ENCODE measurements around the gene PHF1.

The PHF1 gene

DNA sequence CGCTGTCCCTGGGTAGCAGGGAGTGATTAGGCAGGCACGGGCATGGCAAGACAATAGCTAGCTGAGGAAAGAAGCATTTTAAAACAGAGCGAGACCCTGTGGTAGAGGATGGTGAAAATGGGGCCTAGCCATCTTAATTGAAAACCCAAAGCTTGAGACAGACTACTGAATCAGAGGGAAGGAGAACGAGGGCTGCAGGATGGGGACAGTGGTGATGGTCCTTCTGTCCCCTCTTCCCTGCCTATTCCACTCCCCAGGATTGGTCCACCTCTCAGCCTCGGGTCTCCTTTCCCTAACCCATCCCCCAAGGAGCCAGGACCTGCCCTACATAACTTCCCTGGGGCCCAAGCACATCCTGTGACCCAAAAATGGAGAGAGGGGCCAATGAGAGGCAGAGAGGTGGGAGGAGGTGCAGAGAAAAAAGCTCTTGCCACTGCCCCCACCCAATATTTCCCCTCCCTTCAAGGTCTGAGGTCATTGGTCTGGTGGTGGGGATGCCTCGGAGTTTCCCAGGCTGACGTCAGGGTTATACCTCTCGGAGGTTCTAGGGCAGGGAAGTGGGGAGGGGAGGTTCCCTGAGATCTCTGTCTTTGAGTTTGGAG is 8.0 kb downstream of the PHF1 start:
- no peak for DNase-seq

GRCh38 chr6:33419580-33420490 is 9.0 kb downstream of the PHF1 start, which contains the start of gene SYNGAP1:
TSS of gene SYNGAP1 (plus strand) at chr6:33420065. CDS start at chr6:33420265, 200 bp downstream.
- no peak for DNase-seq

DNA sequence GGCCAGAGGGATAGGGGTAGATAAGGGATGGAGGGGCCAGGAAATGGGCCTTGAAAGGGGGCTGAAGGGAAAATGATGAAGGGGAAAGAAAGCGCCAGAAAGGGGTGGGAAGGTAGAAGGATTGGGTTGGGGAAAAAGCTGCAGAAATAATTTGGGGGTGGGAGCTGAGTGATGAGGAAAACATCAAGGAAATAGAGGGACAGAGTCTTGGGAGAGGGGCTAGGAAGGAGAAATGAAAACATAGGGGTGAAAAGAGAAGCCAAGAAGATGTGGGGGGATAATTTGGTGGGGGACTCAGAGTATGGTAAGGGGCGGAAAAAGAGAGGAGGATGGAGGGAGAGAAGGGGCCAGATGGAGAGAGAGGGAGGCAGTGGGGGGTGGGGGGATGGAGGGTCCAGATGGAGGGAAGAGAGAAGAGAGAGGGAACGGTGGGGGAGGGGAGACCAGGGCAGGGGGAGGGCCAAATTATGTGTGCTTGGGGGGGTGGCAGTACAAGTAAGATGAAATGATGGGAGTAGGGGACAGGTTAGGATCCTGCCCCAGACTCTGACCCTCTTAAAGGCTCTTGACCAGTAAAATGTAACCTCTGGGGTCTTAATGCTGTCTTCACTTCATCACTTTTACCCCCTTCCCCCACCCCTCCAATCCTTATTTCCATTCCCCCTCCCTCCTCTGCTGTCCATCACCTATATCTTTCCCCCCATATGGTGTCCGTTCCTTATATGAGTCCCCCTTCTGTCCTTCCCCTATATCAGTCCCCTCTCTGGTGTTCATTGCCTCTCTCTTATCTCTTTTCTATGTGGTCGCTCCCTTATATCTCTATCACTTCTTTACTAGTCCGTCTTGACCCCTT is 9.9 kb downstream of the PHF1 start:
- no peak for DNase-seq

DNA sequence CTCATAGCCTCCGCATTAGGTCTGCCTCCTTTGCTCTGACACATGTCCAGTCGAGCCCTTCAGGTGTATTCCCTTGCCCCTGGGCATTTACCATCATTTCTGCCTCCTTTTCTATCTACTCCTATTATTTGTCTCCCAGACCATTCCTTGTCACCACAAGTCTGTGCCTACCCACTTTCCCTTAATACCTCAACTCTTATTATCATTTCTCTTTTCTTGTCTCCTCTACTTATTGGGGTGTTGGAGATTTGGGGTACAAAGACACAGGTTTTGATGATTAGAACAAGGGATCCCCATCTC is 10.5 kb downstream of the PHF1 start:
- DNase-seq = no peak

DNA sequence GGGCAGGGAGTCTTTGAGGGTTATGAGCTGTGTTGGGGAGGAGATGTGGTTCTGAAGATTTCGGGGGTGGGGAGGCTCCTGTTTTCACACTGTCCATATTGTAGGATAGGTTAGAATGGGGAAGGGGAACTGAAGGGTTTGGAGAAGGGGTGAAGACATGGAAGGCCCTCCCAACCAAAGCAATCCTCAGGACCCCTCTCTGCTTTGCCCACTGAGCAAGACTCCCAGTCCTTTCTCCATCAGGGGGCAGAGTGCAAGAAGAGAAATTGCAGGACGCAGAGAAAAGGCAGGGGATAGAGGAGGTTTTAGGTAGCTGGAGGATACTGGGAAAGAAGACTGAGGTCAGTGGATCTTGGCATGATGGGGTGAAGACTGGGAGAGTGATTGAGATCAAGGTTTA is 13.0 kb downstream of the PHF1 start:
- no peak for DNase-seq

GRCh38 chr6:33424855-33425667 is 14.2 kb downstream of the PHF1 start:
- DNase-seq = no peak

- no peak for DNase-seq
Observed at GRCh38 chr6:33425668-33426577, 15.1 kb downstream of the PHF1 start.

DNA sequence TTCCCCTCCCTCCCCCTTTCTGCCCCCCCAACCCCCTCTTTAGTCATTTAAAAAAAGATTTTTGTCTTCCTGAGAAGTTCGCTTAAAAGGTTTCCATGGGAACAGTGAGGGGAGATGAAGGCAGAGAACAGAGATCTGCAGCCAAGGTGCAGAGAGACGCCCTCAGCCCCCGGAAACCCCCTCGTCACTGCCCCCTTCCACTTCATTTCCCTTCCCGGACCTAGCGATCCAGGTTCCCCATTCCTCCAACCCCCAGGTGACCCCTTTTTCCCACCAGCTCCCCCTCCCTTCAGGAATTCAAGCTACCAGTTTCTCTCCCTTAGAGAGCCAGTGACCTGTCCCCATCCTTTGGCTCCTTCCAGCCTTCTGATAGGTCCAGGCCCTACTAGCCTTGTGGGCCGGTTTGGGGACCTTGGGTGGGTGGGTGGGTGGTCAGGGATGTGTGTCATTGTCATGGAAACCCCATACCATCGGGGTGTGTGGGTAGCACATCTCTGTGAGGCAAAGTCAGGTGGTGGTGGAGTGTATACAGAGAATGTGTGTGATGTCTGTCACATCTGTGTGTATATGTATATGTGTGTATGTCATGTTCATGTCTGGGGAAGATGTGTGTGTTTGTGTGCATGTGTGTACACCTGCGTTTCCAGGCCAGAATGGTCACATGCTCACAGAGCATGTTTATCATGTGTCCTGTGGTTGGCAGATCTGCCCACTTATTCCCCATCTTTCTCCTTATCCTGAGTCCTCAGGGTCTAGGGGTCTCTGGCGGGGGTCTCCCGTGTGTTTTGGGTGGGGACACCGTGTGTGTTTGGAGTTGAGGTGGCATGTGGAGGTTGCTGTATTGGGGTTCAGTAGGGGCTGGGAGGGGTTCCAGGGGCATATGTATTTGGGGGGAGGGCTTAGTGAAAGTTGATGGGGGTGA is 16.0 kb downstream of the PHF1 start:
- no peak for DNase-seq

DNA sequence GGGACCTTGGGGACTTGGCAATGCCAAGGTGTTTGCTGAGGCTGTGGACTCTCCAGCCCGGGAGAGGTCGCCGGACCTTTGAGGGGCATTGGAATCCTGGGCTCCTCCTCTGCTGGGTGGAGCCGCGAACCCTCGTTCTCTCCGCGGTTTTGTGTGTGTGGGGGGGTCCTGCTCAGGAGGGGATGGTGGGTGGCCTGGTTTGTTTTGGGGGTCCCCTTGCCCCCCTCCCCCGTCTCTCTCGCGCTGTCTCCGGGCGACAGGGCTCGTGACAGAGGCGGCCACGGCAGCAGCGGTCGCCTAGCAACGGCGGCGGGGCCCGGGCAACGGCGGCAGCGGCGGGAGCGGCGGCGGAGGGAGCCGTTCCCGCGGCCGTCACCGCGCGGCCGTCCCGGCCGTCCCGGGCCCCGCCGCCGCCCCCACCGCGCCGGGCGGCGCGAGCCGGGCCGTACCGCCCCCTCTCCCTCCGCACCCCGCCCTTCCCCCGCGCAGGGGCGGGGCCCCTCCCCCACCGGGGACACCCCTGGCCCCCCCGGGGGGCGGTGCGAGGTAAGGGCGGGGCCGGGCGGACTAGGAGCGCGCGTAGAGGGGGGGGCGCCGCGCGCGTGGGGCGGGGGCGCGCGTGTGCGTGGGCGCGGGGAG is 16.9 kb downstream of the PHF1 start:
- DNase-seq = no peak

GRCh38 chr6:33428224-33428965 is 17.6 kb downstream of the PHF1 start:
- no peak for DNase-seq

DNA sequence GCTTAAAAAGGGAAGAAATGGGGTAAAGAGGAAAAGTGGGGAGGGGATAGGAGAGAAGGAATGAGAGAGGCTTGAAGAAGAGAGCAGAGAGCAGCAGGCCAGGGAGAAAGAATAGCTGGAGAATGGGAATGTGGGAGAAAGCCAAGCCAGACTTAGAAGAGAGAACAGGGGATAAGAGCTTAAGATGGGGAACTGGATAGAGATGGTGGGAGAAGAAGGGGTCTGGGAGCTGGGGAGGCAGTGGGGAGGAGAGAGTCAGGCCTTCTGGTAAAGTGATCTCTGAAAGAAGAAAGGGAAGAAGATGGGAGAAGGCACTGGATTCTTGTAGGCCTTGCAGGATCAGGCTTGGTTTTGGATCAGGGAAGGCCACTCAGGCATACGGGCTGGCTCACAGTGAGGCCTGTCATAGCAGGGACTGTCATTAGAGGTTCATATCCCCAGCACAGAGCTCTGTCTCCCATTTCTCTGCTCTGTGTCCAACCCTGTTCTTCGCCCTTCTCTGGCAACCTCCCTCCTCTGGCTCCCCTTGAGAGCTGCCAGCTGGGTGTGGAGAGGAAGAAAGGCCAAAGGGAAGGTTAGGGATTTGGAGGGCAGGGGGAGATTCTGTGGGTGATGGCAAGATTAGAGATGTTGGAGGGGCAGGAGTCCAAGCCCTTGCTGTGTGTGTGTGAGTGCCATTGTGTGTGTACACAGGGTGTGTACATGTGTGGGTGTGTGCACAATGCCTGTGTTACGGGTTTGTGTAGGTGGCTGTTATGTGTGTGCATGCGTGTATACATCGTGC is 18.3 kb downstream of the PHF1 start:
- no peak for DNase-seq

DNA sequence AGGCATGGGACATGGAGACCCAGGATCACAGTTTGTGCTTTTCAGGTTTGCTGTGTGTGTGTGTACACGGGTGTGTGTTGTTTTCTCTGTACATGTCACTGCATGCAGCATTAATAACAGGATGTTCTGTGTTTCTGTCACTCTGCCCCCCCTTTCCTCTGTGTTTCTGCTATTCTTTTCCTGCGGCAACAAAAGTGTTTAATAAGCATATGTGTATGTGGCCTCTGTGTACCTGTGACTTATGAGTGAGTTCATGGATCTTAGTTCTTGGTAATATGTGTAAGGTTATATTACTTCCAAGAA is 18.9 kb downstream of the PHF1 start:
- no peak for DNase-seq

- DNase-seq = no peak
Observed at GRCh38 chr6:33430334-33430733, 19.5 kb downstream of the PHF1 start.

DNA sequence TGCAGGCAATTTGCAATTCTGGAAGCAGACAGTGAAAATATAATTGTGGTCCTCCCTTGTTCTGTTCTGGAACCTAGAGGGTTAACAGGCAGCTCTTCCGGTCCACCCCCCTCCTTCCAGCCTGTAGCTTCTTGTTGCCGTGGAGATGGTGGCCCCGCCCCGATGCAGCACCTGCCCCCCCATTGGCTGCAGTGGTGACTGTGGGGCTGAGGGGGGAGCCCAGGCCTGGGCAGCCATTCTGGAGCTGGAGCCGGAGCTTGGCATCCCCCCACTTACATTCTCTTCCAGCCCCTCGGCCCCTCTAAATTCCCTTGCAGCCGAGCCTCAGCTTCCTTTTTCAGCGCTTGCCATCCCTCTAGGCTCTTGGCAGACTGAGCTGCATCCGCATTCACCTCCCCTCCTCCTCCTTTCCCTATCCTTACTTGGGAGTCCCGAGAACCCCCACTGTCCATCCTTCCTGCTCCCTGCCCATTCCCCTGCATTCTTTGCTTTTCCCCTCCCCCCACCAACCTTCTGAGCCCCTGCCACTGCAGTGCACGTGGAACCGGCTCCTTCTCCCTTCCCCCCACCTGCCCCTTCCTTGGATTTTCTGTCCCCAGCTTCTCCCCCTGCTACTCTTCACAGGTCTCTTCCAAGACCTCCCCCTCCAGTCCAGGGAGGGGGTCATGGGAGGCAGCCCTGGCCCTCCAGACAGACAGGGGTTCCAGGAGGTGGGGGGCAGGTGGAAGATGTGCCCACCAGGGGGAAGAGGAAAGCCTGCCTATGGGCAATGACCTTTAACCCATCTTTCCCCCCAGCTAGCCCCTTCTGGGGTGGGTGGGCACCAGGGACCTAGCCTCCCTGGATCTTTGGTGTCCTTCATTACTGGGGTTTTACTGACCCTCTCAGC is 20.4 kb downstream of the PHF1 start:
- DNase-seq = no peak

DNA sequence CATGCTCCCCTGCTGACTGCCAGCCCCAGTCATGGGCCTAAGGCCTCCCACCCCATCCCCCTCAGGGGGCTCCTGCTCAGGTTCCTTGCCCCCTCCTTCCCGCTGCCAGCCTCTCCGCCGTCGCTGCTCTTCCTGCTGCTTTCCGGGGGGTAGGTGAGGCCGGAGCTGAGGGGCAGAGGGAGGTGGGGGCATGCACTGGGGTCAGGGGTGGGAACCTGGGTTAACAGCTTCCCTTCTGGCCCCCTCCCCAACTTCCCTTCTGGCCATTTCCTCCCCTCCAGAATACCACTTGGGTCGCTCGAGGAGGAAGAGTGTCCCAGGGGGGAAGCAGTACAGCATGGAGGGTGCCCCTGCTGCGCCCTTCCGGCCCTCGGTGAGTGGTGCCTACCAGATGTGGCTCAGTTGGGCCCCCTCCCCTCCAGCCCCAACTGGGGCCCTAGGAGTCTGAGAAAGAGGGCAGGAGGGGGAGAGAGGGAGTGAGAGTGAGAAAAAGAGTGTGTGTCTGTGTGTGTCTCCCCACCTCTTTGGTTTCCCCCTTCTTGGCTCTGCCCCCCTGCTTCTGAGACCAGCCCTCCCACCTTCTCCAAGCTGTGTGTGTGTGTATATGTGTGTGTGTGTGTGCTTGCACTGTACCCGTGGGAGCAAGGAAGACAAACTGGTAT is 21.2 kb downstream of the PHF1 start:
- DNase-seq = no peak

DNA sequence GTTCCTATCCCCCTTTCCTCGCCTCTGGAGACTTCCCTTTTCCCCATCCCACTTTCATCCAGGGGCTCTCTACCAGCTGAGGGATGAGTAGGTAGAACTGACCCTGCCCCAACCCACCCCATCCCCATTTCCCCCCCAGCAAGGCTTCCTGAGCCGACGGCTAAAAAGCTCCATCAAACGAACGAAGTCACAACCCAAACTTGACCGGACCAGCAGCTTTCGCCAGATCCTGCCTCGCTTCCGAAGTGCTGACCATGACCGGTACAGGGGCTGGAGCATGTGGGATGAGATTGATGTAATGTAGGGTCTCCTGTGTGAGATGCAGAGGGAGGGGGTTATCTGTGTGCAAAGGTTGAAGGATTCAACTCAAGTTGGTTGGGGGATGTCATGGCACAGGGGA is 21.7 kb downstream of the PHF1 start:
- no peak for DNase-seq

GRCh38 chr6:33433001-33433543 is 22.3 kb downstream of the PHF1 start:
- no peak for DNase-seq

Data from NCI-H2107 (cell line).